ENCODE results near the gene HORMAD2.

Gene HORMAD2

DNA sequence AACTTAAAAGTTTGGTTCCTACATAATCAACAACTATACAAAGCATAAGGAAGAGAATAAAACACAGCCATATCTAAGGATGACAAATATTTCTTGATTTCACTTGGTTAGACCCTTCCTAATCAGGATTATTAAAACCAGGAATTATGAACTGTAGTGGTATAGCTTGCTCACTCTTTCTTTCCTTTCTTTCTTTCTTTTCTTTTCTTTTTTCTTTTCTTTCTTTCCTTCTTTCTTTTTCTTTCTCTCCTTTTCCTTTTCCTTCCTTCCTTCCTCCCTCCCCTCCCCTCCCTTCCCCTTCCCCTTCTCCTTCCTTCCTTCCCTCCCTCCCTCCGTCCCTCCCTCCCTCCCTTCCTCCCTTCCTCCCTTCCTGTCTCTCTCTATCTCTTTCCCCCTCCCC lies 78.0 kb downstream of the HORMAD2 start:
- H2BK5ac ChIP-seq (ENCODE audit: low read length) = no peak overlapping the region
- H3K27ac ChIP-seq (replicated peaks; ENCODE audit: low read length) = no peak overlapping the region
- no peak overlapping the region for H4K91ac ChIP-seq (ENCODE audit: low read depth, low read length, poor library complexity)
- no peak overlapping the region for H3K9ac ChIP-seq (ENCODE audit: low read depth, low read length, poor library complexity)
- no peak overlapping the region for H2AFZ ChIP-seq (ENCODE audit: low read length)
- no CpG with 5 or more reads among the region's 1 CpG for WGBS, 2 donors (ENCODE audit: extremely low coverage in 2 of 2, insufficient read length in 2 of 2, insufficient replicate concordance in 1 of 2)
- no peak overlapping the region for H4K8ac ChIP-seq (ENCODE audit: low read depth, low read length)
- H3K27me3 ChIP-seq (ENCODE audit: control insufficient read depth in 3 of 3, insufficient read depth in 3 of 3, low read depth in 1 of 3, low read length in 3 of 3) = peaks cover 0 to 16% (median 0%) of the 10 kb centered on the region in 3 experiments
- peaks cover 0 to 3% of the 10 kb centered on the region in 2 donors for H3K4me1 ChIP-seq (ENCODE audit: control insufficient read depth in 2 of 2, insufficient read depth in 1 of 2, low read depth in 1 of 2, low read length in 2 of 2)
- H3K23ac ChIP-seq (ENCODE audit: low read depth, low read length, poor library complexity) = no peak overlapping the region
- H3K4me3 ChIP-seq (ENCODE audit: low read length in 2 of 2) = no peak overlapping the region
- H3K14ac ChIP-seq (ENCODE audit: low read length) = no peak overlapping the region
- DNase-seq (ENCODE audit: low spot score) = no peak
- no peak overlapping the region for H3K4me2 ChIP-seq (ENCODE audit: insufficient read depth, low read length, poor library complexity, severe bottlenecking)
- H3K79me1 ChIP-seq (ENCODE audit: low read depth, low read length) = no peaks in the 10 kb centered on the region
- no peak overlapping the region for H2AK5ac ChIP-seq (ENCODE audit: low read depth, low read length)
- no peak overlapping the region for H2BK120ac ChIP-seq (ENCODE audit: low read depth, low read length)
- no peaks in the 10 kb centered on the region for H3K36me3 ChIP-seq (replicated peaks in 1 of 2; ENCODE audit: control insufficient read depth in 2 of 2, insufficient read depth in 2 of 2, low read length in 2 of 2)
- no peak overlapping the region for H2BK15ac ChIP-seq (ENCODE audit: low read length)
- no peak overlapping the region for H3K4ac ChIP-seq (ENCODE audit: low read length)
- no peak overlapping the region for H2BK12ac ChIP-seq (ENCODE audit: low read length)
- no peak overlapping the region for H3K18ac ChIP-seq (ENCODE audit: low read length)
- H3K9me3 ChIP-seq (replicated peaks in 1 of 2; ENCODE audit: control insufficient read depth in 2 of 2, insufficient read depth in 1 of 2, low read depth in 1 of 2, low read length in 2 of 2) = no peaks in the 10 kb centered on the region

DNA sequence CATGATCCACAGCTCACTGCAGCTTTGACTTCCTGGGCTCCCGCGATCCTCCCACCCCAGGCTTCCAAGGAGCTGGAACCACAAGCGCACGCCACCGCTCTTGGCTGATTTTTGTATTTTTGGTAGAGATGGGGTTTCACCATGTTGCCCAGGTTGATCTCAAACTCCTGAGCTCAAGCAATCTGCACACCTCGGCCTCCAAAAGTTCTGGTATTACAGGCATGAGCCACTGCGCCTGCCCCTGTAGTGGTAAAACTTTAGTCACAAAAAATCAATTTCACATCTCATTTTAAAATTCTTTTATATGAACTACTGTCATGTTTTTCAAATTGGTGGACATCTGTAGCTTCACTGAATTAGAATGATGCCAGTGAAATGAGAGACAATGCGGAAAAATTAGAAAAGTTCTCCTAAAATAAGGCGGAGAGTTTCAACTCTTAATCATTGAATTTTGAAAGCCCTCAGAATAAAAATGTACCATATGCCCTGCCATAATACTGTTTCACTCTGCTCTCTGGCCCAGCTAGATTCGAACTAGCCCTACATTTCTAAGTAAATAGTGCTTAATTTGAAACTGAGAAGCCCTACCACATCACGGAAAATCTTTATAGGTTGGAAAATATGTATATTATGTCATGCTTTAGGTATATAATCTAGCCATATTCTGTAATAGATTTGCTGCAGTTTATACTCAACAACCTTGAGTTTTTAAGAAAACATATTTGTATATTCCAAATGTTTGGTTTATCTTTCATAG lies 78.7 kb downstream of the HORMAD2 start:
- no peak overlapping the region for H4K91ac ChIP-seq (ENCODE audit: low read depth, low read length, poor library complexity)
- WGBS, 2 donors (ENCODE audit: extremely low coverage in 2 of 2, insufficient read length in 2 of 2, insufficient replicate concordance in 1 of 2) = no CpG with 5 or more reads among the region's 11 CpGs
- no peak overlapping the region for H3K14ac ChIP-seq (ENCODE audit: low read length)
- no peak overlapping the region for H3K4me3 ChIP-seq (ENCODE audit: low read length in 2 of 2)
- H2BK15ac ChIP-seq (ENCODE audit: low read length) = no peak overlapping the region
- no peak overlapping the region for H2AFZ ChIP-seq (ENCODE audit: low read length)
- peaks cover 0 to 3% of the 10 kb centered on the region in 2 donors for H3K4me1 ChIP-seq (ENCODE audit: control insufficient read depth in 2 of 2, insufficient read depth in 1 of 2, low read depth in 1 of 2, low read length in 2 of 2)
- H3K27ac ChIP-seq (replicated peaks; ENCODE audit: low read length) = no peak overlapping the region
- no peaks in the 10 kb centered on the region for H3K36me3 ChIP-seq (replicated peaks in 1 of 2; ENCODE audit: control insufficient read depth in 2 of 2, insufficient read depth in 2 of 2, low read length in 2 of 2)
- H3K23ac ChIP-seq (ENCODE audit: low read depth, low read length, poor library complexity) = no peak overlapping the region
- DNase-seq (ENCODE audit: low spot score) = no peak
- no peak overlapping the region for H3K4ac ChIP-seq (ENCODE audit: low read length)
- H3K9ac ChIP-seq (ENCODE audit: low read depth, low read length, poor library complexity) = no peak overlapping the region
- H3K79me1 ChIP-seq (ENCODE audit: low read depth, low read length) = no peaks in the 10 kb centered on the region
- no peak overlapping the region for H2BK12ac ChIP-seq (ENCODE audit: low read length)
- H2BK120ac ChIP-seq (ENCODE audit: low read depth, low read length) = no peak overlapping the region
- no peak overlapping the region for H4K8ac ChIP-seq (ENCODE audit: low read depth, low read length)
- no peak overlapping the region for H3K18ac ChIP-seq (ENCODE audit: low read length)
- peaks cover 0 to 13% (median 0%) of the 10 kb centered on the region in 3 experiments for H3K27me3 ChIP-seq (ENCODE audit: control insufficient read depth in 3 of 3, insufficient read depth in 3 of 3, low read depth in 1 of 3, low read length in 3 of 3)
- no peak overlapping the region for H2AK5ac ChIP-seq (ENCODE audit: low read depth, low read length)
- no peak overlapping the region for H2BK5ac ChIP-seq (ENCODE audit: low read length)
- no peak overlapping the region for H3K4me2 ChIP-seq (ENCODE audit: insufficient read depth, low read length, poor library complexity, severe bottlenecking)
- no peaks in the 10 kb centered on the region for H3K9me3 ChIP-seq (replicated peaks in 1 of 2; ENCODE audit: control insufficient read depth in 2 of 2, insufficient read depth in 1 of 2, low read depth in 1 of 2, low read length in 2 of 2)

DNA sequence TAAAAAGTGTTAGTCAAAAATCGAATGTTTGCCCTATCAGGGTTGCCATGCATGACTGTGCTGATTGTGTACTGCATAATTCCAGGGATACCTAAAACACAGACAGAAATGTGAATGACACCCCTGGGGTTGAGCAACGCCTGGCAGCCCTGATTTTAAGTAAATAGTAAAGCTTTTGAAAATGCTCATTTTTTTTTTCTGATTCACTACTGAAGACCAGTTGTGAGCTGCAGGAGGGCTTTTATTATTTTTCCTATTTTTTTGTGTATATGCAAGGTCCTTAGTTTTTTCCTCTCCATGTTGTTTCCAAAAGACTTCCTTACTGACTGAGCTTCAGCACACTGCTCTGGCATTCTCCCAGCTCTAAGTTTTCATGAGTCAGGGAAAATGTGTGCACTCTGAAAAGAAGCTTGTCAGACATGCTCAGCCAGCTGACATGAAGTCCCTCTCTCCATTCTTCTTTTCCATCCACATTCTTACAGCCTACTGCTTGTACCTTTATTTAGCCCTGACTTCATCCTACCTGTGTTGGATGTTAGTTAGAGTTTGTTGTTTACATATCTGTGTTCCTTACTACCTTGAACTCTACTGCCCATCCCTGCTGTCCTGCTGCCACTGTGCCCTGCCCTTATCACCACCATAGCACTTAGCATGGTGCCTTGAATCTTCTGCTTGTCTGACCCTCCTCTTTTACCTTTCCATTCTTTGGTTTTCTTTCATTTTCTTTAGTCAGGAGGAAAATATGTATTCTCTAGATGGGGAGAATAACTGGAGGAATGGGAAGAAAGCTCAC lies 79.5 kb downstream of the HORMAD2 start:
- no peak overlapping the region for H3K23ac ChIP-seq (ENCODE audit: low read depth, low read length, poor library complexity)
- H3K18ac ChIP-seq (ENCODE audit: low read length) = no peak overlapping the region
- H3K4me2 ChIP-seq (ENCODE audit: insufficient read depth, low read length, poor library complexity, severe bottlenecking) = no peak overlapping the region
- no peak overlapping the region for H3K4me3 ChIP-seq (ENCODE audit: low read length in 2 of 2)
- no peak for DNase-seq (ENCODE audit: low spot score)
- H2BK5ac ChIP-seq (ENCODE audit: low read length) = no peak overlapping the region
- WGBS, 2 donors (ENCODE audit: extremely low coverage in 2 of 2, insufficient read length in 2 of 2, insufficient replicate concordance in 1 of 2) = no CpG with 5 or more reads among the region's 2 CpGs
- no peak overlapping the region for H2BK120ac ChIP-seq (ENCODE audit: low read depth, low read length)
- H3K79me1 ChIP-seq (ENCODE audit: low read depth, low read length) = no peaks in the 10 kb centered on the region
- H3K4ac ChIP-seq (ENCODE audit: low read length) = no peak overlapping the region
- no peak overlapping the region for H2AK5ac ChIP-seq (ENCODE audit: low read depth, low read length)
- no peak overlapping the region for H3K9ac ChIP-seq (ENCODE audit: low read depth, low read length, poor library complexity)
- H4K8ac ChIP-seq (ENCODE audit: low read depth, low read length) = no peak overlapping the region
- no peak overlapping the region for H3K14ac ChIP-seq (ENCODE audit: low read length)
- H2AFZ ChIP-seq (ENCODE audit: low read length) = no peak overlapping the region
- no peak overlapping the region for H2BK12ac ChIP-seq (ENCODE audit: low read length)
- H3K27ac ChIP-seq (replicated peaks; ENCODE audit: low read length) = no peak overlapping the region
- H3K36me3 ChIP-seq (replicated peaks in 1 of 2; ENCODE audit: control insufficient read depth in 2 of 2, insufficient read depth in 2 of 2, low read length in 2 of 2) = no peaks in the 10 kb centered on the region
- H3K9me3 ChIP-seq (replicated peaks in 1 of 2; ENCODE audit: control insufficient read depth in 2 of 2, insufficient read depth in 1 of 2, low read depth in 1 of 2, low read length in 2 of 2) = no peaks in the 10 kb centered on the region
- H3K27me3 ChIP-seq (ENCODE audit: control insufficient read depth in 3 of 3, insufficient read depth in 3 of 3, low read depth in 1 of 3, low read length in 3 of 3) = peaks cover 0 to 12% (median 0%) of the 10 kb centered on the region in 3 experiments
- H2BK15ac ChIP-seq (ENCODE audit: low read length) = no peak overlapping the region
- peaks cover 0 to 3% of the 10 kb centered on the region in 2 donors for H3K4me1 ChIP-seq (ENCODE audit: control insufficient read depth in 2 of 2, insufficient read depth in 1 of 2, low read depth in 1 of 2, low read length in 2 of 2)
- H4K91ac ChIP-seq (ENCODE audit: low read depth, low read length, poor library complexity) = no peak overlapping the region

DNA sequence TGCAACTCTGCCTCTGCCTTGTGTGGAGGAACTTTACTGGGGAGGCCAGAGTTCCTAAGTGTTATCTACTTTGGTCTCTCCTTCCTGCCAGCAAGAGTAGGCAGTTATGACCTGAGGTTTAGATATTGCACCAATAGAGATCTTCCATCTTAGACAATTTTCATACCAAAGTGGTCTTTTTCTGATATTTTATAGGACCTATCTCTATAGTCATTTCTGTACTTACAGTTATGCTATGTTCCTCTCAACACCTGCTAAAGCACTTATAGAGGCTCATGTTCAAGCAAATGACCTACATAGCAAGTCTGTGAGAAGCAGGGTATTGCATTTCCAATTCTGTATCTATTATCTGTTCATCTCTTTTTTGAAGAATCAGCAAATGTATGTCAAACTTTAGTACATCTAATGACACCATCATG lies 80.8 kb downstream of the HORMAD2 start:
- H4K91ac ChIP-seq (ENCODE audit: low read depth, low read length, poor library complexity) = no peak overlapping the region
- no peak overlapping the region for H3K14ac ChIP-seq (ENCODE audit: low read length)
- H2AFZ ChIP-seq (ENCODE audit: low read length) = no peak overlapping the region
- no peak overlapping the region for H3K4me3 ChIP-seq (ENCODE audit: low read length in 2 of 2)
- no peak overlapping the region for H2BK5ac ChIP-seq (ENCODE audit: low read length)
- H3K4me1 ChIP-seq (ENCODE audit: control insufficient read depth in 2 of 2, insufficient read depth in 1 of 2, low read depth in 1 of 2, low read length in 2 of 2) = peaks cover 0 to 3% of the 10 kb centered on the region in 2 donors
- no peak overlapping the region for H2BK120ac ChIP-seq (ENCODE audit: low read depth, low read length)
- no peak overlapping the region for H3K9ac ChIP-seq (ENCODE audit: low read depth, low read length, poor library complexity)
- peaks cover 0 to 4% (median 0%) of the 10 kb centered on the region in 3 experiments for H3K27me3 ChIP-seq (ENCODE audit: control insufficient read depth in 3 of 3, insufficient read depth in 3 of 3, low read depth in 1 of 3, low read length in 3 of 3)
- H3K79me1 ChIP-seq (ENCODE audit: low read depth, low read length) = no peaks in the 10 kb centered on the region
- no peak overlapping the region for H3K4me2 ChIP-seq (ENCODE audit: insufficient read depth, low read length, poor library complexity, severe bottlenecking)
- H2AK5ac ChIP-seq (ENCODE audit: low read depth, low read length) = no peak overlapping the region
- DNase-seq (ENCODE audit: low spot score) = no peak
- H3K23ac ChIP-seq (ENCODE audit: low read depth, low read length, poor library complexity) = no peak overlapping the region
- no peaks in the 10 kb centered on the region for H3K36me3 ChIP-seq (replicated peaks in 1 of 2; ENCODE audit: control insufficient read depth in 2 of 2, insufficient read depth in 2 of 2, low read length in 2 of 2)
- H3K9me3 ChIP-seq (replicated peaks in 1 of 2; ENCODE audit: control insufficient read depth in 2 of 2, insufficient read depth in 1 of 2, low read depth in 1 of 2, low read length in 2 of 2) = no peaks in the 10 kb centered on the region
- no peak overlapping the region for H3K27ac ChIP-seq (replicated peaks; ENCODE audit: low read length)
- no peak overlapping the region for H3K4ac ChIP-seq (ENCODE audit: low read length)
- H3K18ac ChIP-seq (ENCODE audit: low read length) = no peak overlapping the region
- H4K8ac ChIP-seq (ENCODE audit: low read depth, low read length) = no peak overlapping the region
- H2BK15ac ChIP-seq (ENCODE audit: low read length) = no peak overlapping the region
- H2BK12ac ChIP-seq (ENCODE audit: low read length) = no peak overlapping the region
